Gastroesophageal sphincter (tissue), 3 donors: ENCODE data around the gene EPHB1.

ENCODE experiments used
- CTCF ChIP-seq, 4 experiments: fragments of 200-600 bp in 2 of 4; fragments of 450-650 bp in 2 of 4; sonication (generic) in 1 of 4; IDR thresholded peaks; one replicate each; pipeline ENCODE4 v1.5.1; 2017 to 2019; ENCODE audit warnings: antibody characterized with exemption in 4 of 4, mild to moderate bottlenecking in 2 of 4, moderate library complexity in 2 of 4
- POLR2AphosphoS5 ChIP-seq: sonication (generic); formaldehyde crosslinking; IDR thresholded peaks from one replicate; pipeline ENCODE4 v1.6.1; 2017; ENCODE audit warnings: antibody characterized with exemption

- TF ChIP-seq CTCF (IDR thresholded peaks at IDR 0.05) (no peak), POLR2AphosphoS5 (no peak)
Measured at GRCh38 chr3:134768837-134769236, 26.2 kb upstream of the EPHB1 start.
